ENCODE measurements around the gene SLC25A47.
"Not testable (repeated sequence)": the region's sequence is repeated elsewhere in the genome, so short reads cannot be mapped to it uniquely, and the experiment has no call there.

Gene SLC25A47

DNA sequence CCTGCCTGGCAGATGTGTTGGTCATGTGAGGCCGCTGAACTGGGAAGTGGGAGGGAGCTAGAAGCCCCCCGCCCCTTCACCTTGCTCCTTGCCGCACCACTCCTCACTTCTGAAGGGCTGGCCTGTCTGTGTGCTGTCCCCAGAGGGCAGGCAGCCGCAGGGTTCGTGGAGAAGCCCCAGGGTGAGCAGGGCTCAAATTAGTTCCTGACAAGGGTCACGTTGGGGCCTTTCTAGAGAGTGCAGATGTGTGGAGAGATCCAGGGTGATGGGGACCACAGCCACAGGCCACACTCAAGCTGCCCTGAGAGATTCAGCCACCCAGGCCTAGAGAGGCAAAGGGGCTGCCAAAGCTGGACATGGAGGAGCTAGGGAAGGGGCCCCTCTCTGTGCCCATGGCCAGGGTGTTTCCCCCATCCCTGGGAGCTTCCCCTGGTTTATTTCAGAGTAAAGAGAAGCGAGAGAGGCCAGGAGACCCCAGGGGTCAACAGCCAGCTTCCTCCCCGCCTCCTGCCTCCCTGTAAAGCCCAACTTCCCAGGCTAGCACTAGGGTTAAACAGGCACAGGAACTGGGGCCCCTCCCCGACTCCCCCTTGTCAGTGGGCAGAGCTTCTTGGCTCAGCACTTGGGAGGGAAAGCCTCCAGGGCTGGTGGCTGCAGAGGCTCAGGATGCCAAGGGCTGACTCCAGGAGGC lies 33.1 kb upstream of the SLC25A47 start:
- DNase-seq (ENCODE audit: low spot score) = no peak

DNA sequence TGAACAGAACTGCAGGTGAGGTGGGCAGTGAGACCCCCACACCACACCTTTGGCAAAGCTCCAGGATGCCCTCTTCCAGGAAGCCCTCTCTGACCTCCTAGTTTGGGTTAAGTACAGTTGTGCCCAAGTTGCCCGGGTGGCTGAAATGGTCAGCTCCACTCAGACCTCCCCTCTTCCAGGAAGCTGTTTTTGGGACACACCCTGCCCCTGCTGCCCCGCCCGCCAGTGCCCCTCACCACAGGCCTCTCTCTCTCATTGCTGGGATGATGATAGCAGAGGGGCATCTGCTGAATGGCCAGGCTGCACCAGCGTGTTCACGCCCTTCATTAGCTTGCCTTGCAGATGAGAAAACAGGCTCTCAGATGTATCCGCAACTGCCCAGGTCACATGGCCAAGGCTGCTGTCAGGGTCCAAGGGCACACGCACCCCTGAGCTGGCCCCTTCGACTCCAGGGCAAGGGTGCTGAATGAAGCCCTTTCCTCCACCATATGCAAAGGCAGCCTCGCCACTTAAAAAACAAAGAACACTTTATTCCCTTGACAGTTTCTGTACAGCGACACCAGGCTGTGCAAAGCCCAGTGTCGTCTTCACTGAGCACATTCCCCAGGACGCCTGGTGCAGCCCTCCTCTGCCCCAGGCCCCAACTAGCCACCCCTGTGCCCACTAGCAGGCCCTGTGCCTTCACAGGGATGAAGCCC lies 32.4 kb upstream of the SLC25A47 start:
- DNase-seq (ENCODE audit: low spot score) = no peak

DNA sequence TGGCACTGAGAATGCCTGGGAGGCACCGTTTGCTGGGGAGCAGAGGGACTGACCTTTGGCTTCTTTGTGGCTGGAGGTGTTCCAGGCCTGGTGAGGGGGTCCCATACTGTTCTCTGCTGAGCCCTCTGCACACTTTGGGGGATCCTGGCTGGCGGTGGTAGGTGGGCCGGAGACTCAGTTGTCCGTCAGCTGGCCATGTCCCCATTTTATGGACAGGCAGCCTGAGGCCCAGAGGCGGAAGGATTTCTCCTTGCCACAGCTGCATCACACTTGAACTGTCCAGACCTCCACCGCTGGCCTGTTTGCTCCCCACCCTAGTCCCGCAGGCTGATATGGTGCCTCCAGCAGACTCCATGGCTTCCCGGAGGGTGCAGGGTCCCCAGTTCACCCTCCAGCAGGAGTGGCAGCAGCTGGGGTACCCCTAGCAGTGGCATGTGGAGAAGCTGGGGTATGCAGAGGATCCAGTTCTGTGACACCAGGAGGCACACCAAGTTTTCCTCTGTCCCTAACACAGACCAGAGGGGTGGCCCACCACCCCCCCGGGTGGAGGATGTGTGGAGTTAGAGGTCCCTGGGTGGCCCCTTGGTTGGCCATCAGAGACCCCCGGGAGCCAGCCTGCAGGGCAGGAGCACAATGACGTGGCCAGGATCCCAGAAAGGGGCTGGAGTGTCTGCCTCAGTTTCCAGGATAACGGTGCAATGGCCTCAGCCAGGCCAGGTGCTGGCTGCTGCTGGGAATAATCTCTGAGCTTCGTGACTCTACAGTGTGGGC lies 31.6 kb upstream of the SLC25A47 start:
- DNase-seq (ENCODE audit: low spot score) = no peak

DNA sequence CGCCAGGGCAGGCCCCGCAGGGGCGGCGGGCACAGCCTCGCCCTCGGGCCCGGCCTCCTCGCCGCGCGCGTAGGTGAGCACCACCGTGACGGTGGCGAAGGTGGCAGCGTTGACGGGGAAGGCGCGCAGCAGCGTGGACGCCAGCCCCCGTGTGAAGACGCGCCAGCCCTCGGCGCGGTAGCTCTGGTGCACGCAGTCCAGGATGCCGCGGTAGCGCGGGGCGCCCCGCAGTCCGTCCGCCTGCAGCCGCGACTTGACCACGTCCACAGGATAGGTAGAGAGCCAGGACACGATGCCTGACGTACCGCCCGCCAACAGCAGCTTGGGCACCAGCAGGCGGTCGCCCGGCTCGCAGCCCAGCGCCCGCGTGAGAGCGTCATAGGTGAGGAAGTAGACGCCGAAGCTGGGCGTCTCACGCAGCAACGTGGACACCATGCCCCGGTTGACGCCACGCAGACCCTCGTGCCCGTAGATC lies 30.8 kb upstream of the SLC25A47 start:
- DNase-seq (ENCODE audit: low spot score) = no peak

DNA sequence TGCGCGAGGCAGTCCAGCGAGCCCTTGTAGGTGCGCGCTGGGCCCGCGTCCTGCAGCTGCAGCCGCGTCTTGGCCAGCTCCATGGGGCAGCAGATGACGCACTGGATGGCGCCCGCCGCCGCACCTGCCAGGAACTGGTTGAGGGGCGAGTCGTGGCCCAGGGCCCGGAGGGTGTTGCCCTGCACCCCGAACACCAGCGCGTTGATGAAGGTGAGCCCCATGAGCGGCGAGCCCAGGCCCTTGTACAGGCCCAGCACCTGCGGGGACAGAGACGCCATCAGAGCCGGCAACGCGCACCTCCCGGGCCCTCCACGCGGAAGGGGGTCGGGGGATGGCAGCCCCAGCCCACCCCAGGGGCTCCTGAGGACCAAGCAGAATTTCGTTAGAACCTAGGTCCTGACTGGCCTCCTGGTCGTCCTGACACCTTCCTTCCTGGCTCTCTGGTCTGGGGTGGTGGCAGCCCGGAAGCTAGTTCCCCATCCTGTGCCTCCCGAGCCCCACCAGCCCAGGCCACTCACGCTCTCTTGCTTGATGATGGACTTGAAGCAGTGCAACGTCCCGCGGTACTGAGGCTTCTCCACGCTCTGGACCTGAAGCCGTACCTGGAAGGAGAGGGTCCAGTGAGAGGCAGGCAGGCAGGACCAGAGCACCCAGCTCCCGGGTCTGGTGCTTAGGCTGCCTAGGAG lies 30.2 kb upstream of the SLC25A47 start:
- DNase-seq (ENCODE audit: low spot score) = no peak

DNA sequence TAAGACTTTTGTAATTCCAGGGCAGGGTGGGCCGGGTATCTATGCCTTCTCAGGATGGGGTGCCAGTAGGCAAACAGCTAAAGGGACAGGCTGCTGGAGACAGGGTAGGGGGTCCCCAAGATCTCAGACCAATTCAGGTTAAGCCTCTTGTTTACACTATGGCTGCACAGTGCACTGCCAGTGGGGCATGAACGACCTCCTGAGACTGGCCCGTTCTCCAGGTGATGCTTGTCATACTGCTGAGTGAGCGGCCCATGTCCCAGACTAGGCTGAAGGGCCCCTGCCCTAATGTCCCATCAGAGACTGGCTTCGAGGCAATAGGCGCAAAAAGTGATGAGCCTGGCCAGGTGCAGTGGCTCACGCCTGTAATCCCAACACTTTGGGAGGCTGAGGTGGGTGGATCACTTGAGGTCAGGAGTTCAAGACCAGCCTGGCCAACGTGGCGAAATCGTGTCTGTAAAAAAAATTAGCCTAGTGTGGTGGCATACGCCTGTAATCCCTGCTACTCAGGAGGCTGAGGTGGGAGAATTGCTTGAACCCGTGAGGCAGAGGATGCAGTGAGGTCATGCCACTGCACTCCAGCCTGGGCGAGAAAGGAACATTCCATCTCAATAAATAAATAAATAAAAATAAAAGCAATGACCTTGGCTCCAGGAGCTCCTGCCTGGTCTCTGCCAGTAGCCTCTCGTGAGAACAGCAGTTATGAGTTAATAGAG lies 29.5 kb upstream of the SLC25A47 start:
- no peak for DNase-seq (ENCODE audit: low spot score)

DNA sequence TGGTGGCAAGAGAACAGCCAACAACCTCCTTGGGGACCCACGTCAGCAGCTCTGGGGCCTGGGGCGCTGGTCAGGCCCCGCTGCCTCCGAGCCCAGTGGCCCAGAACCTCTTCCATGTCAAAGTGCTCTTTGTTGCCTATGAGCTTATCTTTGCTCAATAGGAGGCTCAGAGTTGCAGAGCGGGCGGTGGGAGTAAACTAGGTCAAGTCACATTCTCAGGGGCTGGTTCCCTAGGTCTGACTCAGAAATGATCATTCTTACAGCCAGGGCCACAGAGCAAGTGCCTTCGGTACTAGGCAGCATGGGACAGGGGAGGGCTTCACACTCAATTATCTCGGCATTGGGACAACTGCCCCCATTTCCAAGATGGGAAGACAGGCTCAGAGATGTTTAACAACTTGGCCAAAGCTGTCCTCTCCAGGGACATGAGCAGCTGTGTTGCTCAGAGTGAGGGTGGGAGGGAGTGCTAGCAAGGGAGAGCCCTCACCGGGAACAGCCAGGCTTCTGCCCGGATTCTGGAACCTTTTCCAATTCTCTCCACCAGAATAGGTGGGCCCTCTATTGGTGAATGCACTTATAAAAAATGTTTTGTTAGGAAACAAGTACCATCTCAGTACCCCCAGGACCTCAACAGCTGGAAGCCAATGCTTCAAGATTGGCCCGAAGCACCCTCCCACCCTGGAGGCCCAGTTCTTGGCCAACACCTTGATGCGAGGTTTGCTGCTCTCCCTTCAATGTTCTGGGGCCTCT lies 28.8 kb upstream of the SLC25A47 start:
- DNase-seq (ENCODE audit: low spot score) = no peak

DNA sequence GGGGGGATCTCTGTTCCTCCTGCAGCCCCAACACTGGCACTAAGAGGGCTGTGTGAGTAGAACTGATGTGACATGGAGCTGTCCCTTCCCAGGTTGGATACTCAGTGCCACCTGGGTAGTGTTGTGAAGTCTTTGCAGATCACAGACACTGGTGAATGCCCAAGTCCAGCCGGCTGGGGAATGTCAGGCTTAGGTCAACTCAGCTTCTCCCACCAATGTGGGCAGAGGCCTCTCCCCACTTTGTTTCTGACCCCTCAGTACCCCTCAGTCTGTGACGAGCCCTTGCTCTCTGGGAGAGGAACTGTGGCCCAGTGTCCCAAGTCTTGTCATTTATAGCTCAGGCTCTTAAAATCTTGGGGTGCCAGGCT lies 28.2 kb upstream of the SLC25A47 start:
- no peak for DNase-seq (ENCODE audit: low spot score)

DNA sequence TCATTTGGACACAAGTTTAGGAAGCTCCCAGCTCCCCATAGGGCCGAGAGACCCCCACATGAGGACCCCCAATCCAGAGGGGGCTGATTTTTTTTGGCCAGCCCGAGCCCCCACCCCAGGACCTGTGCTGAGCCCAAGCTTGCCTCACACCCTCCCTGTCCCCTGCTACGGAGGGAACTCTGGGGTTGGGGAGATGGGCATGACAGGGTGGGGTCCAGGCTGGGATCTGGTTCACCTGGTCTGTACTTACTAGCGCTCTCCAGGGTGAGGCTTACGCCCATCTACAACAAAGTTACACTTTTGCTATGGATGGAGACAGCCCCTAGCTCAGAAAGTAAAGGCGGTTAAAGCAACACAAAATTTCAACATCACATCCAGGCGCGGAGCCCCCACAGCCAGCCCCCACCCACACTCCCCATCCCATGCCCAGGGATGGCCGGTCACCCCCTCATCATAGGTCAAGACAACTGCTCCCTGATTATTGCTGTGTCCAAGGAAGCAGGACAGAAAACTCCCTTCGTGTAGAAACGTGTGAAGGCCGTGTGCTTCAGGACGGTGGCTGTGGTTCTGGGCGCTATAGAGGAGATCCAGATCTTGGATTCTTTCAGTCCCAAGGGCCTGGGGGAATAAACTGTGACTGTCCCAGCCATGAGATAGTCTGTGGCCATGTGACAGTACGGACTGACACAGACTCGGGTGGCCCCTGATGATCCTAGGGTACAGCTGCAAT lies 27.6 kb upstream of the SLC25A47 start:
- no peak for DNase-seq (ENCODE audit: low spot score)

DNA sequence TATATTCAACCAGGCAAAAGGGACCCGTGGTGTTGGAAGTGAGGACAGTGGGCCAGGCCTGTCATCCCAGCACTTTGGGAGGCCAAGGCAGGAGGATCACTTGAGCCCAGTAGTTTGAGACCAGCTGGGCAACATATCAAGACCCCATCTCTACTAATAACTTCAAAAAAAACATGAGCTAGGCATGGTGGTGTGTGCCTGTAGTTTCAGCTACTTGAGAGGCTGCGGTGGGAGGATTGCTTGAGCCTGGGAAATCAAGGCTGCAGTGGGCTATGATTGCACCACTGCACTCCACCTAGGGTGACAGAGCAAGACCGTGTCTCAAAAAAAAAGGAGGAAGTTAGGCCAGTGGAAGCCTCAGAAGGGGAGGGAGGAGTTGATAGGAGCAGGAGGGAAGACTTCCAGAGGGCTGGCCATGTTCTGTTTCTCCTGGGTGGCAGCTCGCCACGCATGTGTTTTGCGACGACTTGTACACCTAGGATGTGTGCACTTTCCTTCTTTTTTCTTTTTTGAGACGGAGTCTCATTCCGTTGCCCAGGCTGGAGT lies 27.0 kb upstream of the SLC25A47 start:
- DNase-seq (ENCODE audit: low spot score) = no peak

DNA sequence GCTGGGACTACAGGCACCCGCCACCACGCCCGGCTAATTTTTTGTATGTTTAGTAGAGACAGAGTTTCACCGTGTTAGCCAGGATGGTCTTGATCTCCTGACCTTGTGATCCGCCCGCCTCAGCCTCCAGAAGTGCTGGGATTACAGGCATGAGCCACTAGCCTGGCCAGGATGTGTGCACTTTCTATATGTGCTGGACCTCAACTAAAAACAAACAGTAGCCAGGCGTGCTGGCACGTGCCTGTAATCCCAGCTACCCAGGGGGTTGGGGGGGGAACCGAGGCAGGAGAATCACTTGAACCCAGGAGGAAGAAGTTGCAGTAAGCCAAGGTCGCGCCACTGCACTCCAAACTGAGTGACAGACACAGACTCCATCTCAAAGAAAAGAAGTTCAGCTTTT lies 26.4 kb upstream of the SLC25A47 start:
- DNase-seq (ENCODE audit: low spot score) = not testable (repeated sequence)

DNA sequence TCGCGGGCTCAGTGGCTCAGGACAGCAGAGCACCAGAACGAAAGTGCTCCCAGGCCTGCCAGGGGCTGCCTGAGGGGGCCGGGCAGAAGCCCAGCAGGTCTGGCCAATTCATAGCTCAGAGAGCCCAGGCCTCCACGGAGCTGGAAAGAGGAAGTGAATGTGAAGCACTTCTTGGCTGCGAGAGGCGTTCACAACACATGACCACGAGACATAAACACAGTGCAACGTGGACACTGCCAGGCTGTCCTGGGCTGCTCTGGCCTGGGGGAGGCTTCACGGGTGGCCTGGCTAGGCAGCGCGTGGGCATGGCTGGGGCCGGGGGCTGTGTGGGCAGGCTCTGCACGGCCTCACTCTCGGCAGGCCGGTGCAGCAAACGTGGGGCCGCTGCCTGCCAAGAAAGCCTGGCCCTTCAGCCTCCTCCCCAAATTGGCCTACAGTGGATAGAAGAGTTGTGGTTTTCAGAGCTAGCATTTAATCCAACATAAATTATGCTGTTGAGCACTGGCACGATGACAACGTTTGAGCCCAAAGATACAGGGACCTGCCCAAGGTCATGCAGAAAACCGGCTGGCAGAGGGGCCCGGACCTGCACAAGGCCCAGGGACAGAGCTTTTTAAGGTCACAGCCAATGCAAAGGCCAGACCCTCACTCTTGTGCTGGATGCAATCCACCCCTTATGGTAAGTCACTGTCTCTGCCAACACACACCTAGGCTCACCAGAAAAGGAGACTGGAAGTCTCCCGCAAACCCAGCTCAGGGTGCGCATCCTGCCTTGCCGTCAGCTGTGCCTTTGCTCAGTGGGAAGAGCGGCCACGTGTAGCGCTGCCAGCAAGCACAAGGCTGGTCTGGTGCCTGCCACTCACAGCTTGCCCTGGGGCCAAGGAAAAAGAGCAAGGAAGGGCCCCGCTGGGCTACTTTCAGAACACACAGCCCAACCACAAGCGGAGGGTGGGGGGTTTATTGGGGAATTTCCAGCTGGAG lies 25.5 kb upstream of the SLC25A47 start:
- DNase-seq (ENCODE audit: low spot score) = no peak

DNA sequence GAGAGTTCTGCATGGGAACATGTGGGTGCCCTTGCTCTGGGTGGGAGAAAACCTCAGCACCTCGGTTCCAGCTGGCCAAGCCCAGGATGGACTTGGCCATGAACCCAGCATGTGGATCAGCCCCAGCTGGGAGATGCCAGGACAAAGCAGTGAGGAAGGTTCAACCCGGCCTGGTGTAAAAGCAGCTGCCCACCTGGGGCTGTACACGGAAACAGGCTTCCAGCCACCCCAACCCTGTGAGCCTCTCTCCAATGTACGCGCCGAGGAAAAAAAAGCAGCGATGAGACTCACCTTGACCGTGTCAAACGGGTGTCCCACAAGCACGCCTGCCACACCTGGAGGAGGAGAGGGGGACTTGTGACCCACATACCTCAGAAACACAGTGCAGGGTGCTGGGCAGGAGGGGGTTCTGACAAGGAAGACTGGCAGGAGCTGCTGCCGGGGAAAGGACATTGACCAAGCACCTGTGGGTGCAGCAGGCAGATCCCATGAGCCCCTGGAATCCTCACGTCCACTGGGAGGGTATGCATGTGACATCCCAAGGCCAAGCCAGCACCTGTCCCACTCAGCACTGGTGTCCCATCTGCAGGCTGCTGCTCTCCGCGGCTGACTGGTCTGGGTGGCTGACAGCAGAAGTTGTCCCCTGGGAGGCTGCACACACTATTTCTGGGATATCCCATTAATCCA lies 24.4 kb upstream of the SLC25A47 start:
- DNase-seq (ENCODE audit: low spot score) = no peak

DNA sequence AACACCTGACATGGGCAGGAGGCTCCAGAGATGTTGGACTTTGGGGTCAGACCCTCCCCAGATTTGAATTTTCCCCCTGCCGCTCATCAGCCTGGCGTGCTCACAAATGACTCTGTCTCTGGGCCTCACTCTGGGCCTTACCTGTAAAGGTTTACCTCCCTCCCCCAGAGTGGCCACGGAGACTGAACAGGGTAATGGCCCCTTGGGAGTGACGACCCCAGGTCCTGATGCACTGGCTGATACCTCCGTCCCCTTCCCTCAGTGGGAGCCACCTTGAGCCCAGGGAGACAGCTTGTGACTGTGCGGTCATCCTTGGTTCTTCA lies 23.9 kb upstream of the SLC25A47 start:
- no peak for DNase-seq (ENCODE audit: low spot score)

DNA sequence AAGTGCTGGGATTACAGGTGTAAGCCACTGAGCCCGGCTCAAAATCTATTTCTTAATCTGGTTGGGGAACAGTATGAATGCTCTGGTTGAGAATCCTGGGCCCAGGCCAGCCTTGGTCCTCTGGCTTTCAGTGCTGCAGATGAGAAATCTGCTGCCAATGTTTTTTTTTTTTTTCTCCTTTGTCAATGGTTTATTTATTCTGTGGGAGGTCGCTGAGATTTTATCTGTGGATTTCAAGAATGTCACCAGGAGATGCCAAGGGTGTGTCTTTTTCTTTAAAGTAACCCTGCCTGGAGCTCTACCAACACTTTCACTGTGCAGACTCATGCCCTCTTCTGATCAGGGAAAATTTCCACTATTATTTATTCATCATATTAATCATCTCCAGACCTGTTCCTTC lies 20.5 kb upstream of the SLC25A47 start:
- peak; percentile 51 for DNase-seq (ENCODE audit: low spot score)

DNA sequence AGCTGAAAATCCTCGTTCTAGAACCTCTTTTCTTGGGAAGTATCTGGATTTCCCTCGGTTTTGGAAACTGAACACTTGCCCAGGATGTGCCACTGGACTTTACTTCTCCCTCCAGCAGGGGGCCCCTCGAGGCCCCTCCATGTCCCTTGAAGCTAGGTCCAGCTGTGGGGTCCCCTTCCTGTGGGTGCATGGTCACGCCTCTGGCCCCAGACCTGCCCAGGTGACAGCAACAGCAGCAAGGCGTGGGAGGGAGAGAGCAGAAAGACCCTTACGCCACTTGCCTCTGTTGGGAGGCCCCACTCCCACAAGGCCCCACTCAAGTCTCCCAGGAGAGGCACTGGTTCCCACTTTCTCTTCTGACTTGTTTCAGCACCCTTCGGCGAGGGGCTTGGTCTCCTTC lies 20.0 kb upstream of the SLC25A47 start:
- DNase-seq (ENCODE audit: low spot score) = no peak

DNA sequence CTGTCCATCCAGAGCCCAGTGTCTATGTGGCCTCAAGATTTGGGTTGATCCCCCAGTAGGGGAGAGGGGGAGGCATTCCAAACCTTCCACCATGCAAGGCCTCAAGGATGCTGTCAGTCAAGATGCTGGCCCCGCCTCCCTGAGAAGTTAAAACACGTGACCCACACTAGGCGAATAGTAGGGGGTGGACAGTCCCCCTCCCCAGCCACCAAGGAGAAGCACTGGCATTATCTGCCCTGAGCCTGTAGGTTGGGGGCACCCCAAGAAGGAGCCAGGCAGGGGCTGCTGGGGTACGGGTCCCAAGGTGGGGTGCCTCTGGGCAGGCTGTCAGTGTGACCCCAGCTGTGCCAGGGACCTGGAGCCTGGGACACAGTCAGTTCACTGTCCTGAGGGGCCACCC lies 19.2 kb upstream of the SLC25A47 start:
- DNase-seq (ENCODE audit: low spot score) = no peak

DNA sequence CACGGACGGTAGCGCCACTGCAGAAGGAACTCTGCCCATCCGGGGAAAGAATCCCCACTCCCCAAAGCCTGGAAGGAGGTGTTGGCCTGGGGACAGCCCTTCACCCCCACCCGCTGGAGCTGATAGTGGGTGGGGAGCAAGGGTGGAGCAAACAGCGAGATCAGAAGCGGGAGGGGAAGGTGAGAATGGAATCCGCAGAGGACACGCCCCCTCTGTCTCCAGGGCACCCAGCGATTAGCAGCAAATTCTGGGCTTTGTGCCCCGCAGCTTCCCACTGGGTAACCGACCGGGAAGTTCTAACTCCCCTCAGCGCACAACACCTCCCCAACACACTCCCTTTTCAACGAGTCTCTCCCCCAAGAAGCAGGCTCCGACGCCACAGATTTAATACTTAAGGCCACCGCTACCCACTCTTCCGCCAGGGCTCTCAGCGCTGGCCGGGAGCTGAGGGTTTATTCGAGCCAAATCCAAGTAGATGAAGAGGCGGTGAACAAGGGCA lies 18.3 kb upstream of the SLC25A47 start:
- DNase-seq (ENCODE audit: low spot score) = peak; percentile 53

Data from LoVo (cell line).